GM19455 (cell line): Measurements from ENCODE around the gene TMUB1.
A peak's percentile ranks its signal among the peaks of the same experiment; 100 is the strongest.

Experiments
- ATAC-seq: cut with Tn5 transposase; IDR thresholded peaks from one replicate; pipeline ENCODE4 v1.9.1; 2021; ENCODE audit not compliant: unreplicated experiment

Gene TMUB1

DNA sequence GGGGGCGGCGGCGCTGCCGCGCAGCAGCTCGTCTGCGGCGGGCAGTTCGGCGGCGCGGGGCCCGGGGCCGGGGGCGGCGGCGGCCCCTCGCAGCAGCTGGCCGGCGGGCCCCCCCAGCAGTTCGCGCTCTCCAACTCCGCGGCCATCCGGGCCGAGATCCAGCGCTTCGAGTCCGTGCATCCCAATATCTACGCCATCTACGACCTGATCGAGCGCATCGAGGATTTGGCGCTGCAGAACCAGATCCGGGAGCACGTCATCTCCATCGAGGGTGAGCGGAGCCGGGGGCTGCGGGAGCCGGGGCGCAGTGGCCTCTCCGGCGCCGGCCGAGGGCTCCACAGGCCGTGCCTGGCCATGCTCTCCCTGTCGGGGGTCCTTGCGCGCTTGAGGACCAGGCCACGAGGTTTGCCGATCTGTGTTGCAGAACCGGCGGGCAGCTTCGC is 3.5 kb upstream of the TMUB1 start:
- ATAC-seq = no peak

- ATAC-seq = peak; percentile 34
Observed at GRCh38 chr7:151085691-151086620, 2.7 kb upstream of the TMUB1 start, which contains the start of gene AGAP3. Gene AGAP3 (plus strand): TSS chr7:151086475. CDS start chr7:151086742, 267 bp downstream.

GRCh38 chr7:151085329-151085690 is 2.0 kb upstream of the TMUB1 start:
- ATAC-seq = no peak

GRCh38 chr7:151083824-151084160 is 499 bp upstream of the TMUB1 start:
- ATAC-seq = no peak

DNA sequence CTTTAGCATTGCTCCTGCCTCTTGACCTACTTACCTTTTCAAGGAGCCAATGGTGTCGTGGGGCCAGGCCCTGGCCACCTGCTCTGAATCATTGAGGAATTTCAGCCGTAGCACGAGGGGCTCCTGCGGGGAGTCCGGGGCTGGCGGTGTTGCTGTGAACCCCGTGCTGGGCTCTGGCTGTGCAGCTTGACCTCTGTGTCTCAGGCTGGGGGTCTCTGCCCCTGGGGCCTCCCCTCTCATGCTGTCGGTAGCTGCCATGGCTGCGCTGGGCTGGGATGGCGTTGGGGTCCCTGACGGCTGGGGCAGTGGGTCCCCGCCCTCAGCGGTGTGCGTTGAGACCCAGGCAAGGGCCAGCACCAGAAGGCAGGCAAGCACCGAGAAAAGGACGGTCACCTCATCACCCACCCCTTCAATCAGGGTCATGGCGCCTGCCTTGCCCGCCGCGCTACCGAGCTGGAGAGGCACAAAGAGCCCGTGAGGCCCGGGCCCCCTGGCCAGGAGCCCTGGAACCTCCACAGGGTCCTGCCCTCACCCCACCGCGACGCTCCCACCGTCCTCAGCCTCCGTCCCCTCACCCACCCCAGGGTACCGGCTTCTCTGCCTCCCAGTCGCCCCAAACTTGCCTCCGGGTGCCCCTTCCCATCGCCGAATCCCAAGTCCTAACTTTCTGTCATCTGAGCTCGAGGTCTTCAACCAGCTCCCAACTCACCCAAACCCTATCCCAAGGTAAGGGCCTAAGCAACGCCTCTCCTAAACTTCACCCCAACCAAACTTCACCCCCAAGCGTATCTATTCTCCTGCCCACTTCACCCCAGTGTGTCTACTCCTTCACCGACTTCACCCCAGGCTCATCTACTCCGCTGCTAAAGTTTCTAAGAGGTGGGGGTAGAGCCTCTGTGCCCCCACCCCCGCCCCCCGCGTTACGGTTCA is 887 bp downstream of the TMUB1 start:
- ATAC-seq = no peak

DNA sequence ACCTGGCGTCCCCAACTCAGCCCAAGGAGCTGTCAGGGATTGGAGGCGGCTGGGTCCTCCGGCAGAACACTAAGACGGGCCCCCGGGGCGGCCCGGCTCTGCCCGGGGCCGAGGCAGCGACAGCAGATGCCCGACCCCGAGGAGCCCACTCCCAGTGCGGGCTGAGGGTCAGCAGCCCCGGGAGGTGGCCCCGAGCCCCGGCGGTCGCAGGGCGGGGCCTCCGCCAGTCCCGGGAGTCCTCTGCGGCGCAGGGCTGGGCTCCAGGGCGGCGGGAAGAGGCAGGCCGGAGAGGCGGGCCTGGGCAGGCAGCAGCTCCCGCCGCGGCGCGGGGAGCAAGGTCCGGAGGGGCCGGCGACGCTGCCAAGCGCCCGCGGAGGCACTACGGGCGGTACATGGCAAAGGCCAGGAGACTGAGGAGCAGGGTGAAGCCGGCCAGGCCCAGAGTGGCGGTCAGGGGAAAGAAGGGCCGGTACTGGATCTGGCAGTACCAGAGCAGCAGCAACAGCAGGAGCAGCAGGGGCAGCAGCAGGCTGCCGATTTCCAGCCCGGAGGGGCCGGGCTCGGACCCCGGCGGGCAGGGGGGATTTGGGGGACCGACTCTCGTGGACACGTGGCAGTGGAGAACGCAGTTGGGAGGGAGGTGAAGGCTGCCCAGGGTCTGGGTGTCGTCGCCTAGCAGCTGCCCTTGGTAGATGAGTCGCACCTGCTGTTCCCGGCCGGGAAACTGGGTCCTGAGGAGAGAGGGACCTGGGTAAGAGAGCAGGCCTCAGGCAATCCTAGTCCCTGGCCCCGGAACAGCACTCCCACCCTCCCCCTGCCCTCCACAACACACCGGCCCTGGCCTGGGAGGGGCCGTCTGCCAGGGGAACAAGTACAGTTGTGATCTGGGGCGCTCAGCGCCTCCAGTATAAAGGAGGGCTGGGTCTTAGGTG is 1.9 kb downstream of the TMUB1 start:
- no peak for ATAC-seq

DNA sequence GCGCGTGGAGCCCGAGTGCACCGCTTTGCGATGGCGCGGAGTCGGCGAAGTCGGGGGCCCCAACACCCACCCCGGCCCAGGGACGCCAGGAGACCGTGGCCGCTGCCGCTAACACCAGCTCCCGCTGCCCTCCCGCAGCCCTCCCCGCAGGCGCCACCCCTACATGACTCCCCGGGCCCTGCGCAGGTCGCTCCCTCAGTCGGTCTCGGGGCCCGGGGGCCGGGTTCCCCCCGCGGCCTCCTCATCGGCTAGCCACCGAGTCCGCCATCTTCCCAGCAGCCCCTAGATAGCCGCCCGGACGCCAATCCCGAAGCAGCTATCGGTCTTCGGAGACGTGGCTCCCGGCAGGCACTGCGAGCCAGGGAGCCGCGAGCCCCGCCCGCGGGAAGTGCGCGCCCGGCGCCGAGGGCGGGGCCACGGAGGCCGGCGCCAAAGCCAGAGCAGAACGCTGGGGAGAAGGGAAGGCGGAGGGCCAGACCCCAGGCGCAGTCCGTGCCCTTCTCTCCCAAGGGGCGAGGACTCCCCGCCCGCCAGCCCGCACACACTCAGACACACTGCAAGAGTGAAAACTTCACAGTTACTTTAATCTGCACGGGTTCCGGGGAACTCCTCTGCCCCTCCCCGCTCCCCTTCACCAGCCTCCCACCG is 2.6 kb downstream of the TMUB1 start, which contains the start of gene FASTK:
TSS of gene FASTK (minus strand) at position 288 of the 648 bp plus-strand sequence. CDS start at position 245, 43 bp downstream.
- ATAC-seq = peak; percentile 77

DNA sequence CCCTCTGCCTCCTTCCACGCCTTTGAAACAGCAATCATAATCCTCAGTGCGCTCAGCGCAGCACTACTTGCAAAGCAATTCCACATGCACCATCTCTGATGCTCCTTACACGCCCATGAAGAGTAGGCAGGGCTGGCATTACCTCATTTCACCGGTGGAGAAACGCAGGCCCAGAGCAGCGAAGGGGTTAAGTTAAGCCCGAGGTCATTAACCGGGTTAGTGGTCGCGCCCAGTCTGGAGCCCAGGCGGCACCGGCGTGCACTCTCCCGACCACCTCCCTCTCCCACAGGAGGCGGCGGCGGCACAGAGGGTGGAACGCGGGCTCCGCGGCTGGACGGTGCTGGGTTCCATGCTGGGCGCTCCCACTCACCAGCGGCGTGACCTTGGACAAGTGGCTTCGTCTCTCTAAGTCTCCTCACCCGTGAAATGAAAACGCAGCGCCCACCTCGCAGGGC is 3.2 kb downstream of the TMUB1 start:
- ATAC-seq = peak; percentile 1

DNA sequence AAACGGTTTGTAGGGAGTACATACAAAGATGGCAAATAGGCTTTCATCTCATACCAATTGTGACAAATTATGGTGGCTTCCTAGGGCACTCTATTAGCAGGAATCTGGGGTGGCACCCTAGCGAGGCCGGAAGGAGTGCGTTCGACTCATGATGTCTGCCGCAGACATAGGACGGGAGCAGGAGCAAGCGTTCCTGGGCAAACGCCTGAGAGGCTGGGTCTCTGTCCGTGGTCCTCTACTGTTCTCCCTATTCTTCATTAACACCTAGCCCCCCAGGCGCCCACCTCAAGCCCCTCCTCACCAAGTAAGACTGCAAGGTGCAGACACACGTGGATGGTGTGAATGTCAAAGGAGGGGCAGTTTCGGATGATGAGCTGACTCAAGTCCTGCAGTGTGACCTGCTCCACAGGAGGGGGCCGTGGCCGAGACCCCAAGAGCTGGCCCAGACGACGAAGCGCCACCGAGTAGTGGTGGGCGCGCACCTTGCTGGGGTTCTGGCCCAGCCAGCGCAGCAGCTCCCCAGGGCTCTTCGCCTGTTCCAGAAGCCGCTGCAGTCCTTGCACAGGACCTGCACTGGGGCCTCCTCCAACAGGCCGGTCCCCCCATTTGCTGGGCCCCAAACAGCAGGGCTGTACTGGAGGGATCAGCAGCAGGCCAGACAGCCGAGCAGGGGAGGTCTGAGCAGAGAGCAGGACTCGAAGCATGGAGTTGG is 3.9 kb downstream of the TMUB1 start:
- no peak for ATAC-seq

DNA sequence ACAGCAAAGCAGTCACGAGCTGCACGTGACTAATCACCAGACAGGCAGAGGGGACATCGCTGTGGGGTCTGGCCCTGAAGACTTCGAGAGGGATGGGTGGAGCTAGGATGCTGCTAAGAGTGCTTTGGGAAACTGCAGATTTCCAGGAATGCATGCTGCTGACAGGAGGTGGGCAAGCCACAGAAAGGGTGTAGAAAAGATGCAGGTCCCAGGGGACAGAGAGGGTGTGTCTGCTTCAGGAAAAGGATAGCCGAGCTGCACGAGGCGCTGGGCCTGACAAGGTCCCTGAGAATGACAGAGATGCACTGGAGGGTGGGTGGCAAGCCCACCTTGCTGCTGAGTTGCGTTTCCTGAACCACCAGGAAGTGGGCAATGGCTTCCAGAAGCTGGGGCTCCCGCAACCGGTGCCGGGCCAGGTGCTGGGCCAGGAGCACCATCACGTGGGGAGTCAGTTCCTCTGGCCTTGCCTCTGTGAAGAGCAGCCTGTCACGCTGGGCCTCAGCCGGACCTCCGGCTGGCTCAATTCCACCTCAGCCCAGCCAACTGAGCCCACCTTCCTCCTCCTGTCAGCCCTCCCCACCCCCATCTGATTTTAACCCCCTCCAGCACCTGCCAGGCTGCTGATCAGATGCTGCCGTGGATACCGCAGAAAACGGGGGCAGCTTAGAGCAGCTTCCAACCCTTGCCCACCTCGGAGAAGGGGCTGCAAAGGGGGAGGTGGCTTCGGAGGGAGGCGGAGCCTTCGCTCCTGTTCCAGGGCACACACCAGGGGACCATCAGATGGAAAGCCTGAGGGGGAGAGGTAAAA is 4.9 kb downstream of the TMUB1 start:
- ATAC-seq = no peak

DNA sequence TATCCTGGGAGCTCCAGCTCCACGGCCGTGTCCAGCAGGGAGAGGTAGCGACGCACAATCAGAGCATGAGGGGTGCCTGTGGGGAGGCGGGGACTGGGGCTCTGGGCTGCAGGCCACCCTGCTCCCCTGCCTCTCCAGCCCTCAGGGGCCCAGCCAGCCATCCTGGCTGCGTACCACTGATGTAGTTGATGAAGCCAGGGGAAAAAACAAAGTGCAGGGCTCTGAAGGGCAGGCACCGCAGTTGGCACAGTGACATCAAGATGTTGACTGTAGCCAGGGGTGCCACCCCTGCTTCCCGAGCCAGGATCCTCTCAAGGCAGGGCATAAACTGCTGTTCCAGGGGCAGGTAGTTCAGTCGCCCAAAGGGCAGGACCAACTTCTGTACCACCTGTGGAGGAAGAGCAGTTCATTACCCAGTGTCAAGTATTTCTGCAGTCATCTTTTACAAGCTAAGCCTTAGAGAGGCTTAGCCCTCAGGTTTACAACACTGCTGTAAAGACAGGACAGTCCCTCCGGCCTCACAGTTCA is 5.5 kb downstream of the TMUB1 start:
- no peak for ATAC-seq

DNA sequence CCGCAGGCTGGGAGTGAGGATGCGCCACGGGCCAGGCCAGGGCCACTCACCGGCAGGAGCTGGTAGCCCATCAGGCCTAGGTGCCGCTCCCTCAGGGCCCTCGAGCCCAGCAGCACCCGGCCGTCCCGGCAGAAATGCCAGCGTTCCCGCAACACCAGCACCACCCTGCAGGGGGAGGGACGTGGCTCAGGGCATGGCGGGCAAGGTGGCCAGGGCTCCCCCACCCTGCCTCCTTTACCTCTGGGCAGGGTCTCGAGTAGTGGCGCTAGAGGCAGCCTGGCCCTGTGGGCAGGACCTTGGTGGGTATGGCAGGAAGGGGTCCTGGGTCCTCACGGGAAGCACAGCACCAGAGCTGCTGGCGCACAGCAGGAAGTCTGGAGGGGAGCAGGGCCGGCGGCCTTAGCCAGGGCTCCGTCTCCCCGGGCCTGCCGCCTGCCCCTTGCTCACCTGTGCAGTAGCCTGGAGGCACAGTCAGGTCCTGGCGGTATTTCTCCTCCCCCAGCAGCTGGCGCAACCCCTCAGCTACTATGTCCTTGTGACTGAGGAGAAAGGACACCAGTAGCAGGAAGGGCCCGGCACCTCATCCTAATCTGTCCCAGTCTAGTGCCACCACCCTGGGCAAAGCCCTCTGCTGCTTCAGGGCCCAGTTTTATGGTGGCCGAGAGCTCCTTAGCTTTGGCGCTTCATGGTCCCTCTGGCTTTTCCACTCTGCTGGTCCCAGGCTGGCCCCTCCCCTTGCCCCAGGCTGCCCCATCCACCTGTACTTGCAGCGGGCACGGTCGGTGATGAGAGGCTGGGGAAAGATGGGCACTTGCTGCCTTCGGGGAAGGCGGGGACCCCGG is 6.2 kb downstream of the TMUB1 start:
- no peak for ATAC-seq

GRCh38 chr7:151075978-151076426 is 7.3 kb downstream of the TMUB1 start:
- no peak for ATAC-seq

DNA sequence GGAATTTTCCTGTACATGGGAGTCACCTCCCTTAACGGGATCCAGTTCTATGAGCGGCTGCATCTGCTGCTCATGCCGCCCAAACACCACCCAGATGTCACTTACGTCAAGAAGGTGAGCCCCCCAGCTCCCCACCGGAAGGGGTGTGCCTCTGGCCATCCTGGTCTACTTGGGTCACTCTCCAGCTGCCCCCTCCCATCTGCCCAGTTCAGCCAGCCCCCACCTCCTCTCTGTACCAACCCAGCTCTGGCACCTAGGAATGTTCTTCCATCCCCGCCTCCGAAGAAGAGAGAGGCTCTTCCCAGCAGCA is 7.7 kb downstream of the TMUB1 start:
- ATAC-seq = no peak

DNA sequence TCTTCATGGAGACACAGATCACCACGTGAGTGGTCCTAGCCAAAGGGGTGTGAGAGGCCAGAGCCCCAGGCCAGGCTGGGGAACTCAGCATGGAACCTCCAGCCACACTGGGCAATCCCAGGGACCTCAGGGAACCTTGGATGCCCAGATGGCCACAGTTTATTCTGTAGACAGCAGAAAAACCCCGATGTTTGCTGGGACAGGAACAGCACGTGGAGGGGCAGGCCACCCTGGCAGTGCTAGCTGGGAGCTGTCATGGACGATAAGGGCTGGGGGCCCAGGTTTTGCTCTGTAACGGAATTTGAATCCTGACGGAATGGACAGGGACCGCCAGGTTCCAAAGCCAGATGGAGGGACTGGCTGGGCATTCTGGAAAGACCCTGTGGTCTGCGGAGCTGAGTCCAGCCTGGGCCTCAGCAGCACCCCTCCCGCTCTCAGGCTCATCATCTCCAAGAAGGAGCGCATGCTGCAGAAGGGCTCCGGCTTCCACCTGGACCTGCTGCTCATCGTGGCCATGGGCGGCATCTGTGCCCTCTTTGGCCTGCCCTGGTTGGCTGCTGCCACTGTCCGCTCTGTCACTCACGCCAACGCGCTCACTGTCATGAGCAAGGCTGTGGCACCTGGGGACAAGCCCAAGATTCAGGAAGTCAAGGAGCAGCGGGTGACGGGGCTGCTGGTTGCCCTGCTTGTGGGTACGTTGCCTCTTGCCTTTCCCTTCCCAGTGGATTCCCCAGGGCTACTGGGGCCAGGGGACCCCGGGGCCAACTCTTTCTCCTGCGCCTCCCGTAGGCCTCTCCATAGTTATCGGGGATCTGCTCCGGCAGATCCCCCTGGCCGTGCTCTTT is 8.3 kb downstream of the TMUB1 start:
- no peak for ATAC-seq

GRCh38 chr7:151073990-151074389 is 9.3 kb downstream of the TMUB1 start:
- no peak for ATAC-seq
